Measurements from ENCODE around the gene MROH7. TPM values are rescaled to one million over a fixed set of nuclear protein-coding genes. Genes with fewer than 3 reads are reported as not detected.
"Not testable (repeated sequence)": the region's sequence is repeated elsewhere in the genome, so short reads cannot be mapped to it uniquely, and the experiment has no call there.

The MROH7 gene
- total and polyA plus RNA-seq, 5 donors, result 4.9 to 12.8 (median 7.5) TPM

DNA sequence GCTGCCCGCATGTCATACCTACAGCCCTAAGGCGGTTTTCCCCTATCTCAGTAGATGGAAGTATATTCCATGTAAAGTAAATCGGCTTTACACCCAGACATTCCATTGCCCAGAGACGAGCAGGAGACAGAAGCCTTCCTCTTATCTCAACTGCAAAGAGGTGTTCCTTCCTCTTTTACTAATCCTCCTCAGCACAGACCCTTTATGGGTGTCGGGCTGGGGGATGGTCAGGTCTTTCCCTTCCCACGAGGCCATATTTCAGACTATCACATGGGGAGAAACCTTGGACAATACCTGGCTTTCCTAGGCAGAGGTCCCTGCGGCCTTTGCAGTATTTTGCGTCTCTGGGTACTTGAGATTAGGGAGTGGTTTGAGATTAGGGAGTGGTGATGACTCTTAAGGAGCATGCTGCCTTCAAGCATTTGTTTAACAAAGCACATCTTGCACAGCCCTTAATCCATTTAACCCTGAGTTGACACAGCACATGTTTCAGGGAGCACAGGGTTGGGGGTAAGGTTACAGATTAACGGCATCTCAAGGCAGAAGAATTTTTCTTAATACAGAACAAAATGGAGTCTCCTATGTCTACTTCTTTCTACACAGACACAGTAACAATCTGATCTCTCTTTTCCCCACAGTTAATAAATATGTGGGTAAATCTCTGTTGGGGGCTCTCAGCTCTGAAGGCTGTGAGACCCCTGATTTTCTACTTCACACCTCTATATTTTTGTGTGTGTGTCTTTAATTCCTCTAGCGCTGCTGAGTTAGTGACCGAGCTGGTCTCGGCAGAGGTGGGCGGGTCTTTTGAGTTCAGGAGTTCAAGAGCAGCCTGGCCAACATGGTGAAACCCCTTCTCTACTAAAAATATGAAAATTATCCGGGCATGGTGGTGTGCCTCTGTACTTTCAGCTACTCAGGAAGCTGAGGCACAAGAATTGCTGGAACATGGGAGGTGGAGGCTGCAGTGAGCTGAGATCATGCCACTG, 4.8 kb upstream of the MROH7 start:
- WGBS, result 47% methylated on average over 14 of the region's 14 CpGs
- DNase-seq; H3K27ac ChIP-seq (ENCODE audit: low read length); intact Hi-C loops (cut with DNase I); H3K27me3 ChIP-seq (ENCODE audit: control insufficient read depth, insufficient read depth); H3K4me3 ChIP-seq (ENCODE audit: low read length); ATAC-seq; H3K9me3 ChIP-seq (ENCODE audit: control insufficient read depth, low read length); H3K4me1 ChIP-seq (ENCODE audit: control insufficient read depth, insufficient read depth, low read length): not testable (repeated sequence)

DNA sequence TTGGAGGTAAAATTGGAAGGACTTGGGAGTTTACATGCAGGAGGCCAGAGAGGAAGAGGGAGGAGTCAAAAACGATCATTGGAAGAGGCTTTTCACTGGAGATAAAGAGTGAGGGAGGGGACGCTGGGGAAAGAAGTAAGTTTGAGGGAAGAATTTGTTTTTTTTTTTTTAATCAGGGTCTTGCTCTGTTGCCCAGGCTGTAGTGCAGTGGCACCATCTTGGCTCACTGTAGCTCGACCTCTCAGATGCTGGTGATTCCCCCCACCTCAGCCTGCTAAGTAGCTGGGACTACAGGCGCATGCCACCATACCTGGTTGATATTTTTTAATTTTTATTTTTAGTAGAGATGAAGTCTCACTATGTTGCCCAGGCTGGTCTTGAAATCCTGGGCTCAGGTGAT, 1.2 kb upstream of the MROH7 start:
- Histone ChIP-seq H3K27me3 (ENCODE audit: control insufficient read depth, insufficient read depth) (no peaks in the 10 kb centered on the region), H3K4me1 (ENCODE audit: control insufficient read depth, insufficient read depth, low read length) (no peaks in the 10 kb centered on the region), H3K4me3 (ENCODE audit: low read length) (no peak overlapping the region), H3K9me3 (ENCODE audit: control insufficient read depth, low read length) (no peaks in the 10 kb centered on the region), H3K27ac (ENCODE audit: low read length) (no peak overlapping the region)
- DNase-seq (no peak), ATAC-seq (no peak)
- intact Hi-C loops (cut with DNase I), result no loop called here
- WGBS, result 53% methylated on average over 4 of the region's 4 CpGs

DNA sequence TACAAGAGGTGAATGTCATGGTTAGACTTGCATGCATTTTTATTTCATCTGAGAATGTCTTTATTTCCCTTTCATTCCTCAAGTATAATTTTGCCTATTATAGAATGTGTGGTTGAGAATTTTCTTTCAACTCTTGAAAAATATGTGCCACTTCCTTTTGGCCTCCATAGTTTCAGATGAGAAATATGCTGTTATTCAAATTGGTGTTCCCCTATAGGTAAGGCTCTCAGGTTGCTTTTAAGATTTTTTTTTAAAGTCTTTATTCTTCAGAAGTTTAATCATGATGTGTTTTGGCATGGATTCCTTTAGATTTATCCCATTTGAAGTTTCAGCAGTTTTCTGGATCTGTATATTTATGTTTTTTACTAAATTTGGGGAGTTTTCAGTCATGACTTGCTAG, 2.1 kb downstream of the MROH7 start:
- intact Hi-C loops (cut with DNase I), result no loop called here
- DNase-seq, result no peak

DNA sequence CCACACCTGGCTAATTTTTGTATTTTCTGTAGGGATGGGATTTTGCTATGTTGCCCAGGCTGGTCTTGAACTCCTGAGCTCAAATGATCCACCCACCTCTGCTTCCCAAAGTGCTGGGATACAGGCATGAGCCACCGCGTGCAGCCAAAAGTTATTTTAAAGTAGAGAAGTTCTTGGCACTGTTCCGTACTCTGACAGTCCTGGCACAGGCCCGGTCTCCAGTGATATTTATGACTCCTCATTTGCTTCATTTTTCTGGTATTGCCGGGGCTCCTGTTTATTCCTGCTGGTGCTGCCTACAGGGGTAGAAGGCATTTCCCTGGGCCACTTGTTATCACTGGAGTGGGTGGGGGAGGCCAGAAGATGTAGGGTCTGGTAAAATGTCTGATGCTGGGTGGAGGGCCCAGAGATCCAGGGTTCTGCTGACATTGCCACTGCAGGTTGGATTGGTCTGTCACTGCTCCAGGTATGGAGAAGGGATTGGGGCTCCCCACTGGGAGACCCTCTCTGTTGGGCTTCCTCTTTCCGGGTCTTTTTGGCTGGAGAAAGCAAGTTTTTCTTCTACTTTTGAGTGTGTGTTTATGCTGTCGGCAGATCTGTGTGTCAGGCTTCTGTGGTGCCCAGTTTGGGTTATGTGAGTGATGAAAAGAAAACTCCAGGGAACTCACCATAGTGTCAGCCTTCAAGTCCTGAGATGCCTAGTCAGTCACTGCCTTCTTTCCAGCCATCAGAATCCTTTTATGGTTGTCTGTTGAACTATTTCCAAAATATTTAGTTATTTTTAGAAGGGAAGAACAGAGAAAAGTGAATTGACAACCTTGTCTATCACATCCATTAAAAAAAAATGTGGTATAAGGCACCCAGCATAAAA, 4.5 kb downstream of the MROH7 start:
- no peaks in the 10 kb centered on the region for H3K9me3 ChIP-seq (ENCODE audit: control insufficient read depth, low read length)
- DNase-seq, result peak; percentile 28 to 73 (median 66)
- intact Hi-C loops (cut with DNase I), result no loop called here
- peak overlapping the region; percentile 96 for H3K27ac ChIP-seq (ENCODE audit: low read length)
- ATAC-seq, result peak; percentile 63 to 69
- H3K4me3 ChIP-seq (ENCODE audit: low read length), result no peak overlapping the region
- H3K27me3 ChIP-seq (ENCODE audit: control insufficient read depth, insufficient read depth), result no peaks in the 10 kb centered on the region
- no peaks in the 10 kb centered on the region for H3K4me1 ChIP-seq (ENCODE audit: control insufficient read depth, insufficient read depth, low read length)
- 44% methylated on average over 7 of the region's 7 CpGs for whole genome bisulfite sequencing

More for the DNA sequence above, 2.1 kb downstream of the MROH7 start:
- Histone ChIP-seq H3K27me3 (ENCODE audit: control insufficient read depth, insufficient read depth) (no peaks in the 10 kb centered on the region), H3K9me3 (ENCODE audit: control insufficient read depth, low read length) (no peaks in the 10 kb centered on the region), H3K4me3 (ENCODE audit: low read length) (no peak overlapping the region), H3K27ac (ENCODE audit: low read length) (no peak overlapping the region), H3K4me1 (ENCODE audit: control insufficient read depth, insufficient read depth, low read length) (no peaks in the 10 kb centered on the region)
- no peak for ATAC-seq

DNA sequence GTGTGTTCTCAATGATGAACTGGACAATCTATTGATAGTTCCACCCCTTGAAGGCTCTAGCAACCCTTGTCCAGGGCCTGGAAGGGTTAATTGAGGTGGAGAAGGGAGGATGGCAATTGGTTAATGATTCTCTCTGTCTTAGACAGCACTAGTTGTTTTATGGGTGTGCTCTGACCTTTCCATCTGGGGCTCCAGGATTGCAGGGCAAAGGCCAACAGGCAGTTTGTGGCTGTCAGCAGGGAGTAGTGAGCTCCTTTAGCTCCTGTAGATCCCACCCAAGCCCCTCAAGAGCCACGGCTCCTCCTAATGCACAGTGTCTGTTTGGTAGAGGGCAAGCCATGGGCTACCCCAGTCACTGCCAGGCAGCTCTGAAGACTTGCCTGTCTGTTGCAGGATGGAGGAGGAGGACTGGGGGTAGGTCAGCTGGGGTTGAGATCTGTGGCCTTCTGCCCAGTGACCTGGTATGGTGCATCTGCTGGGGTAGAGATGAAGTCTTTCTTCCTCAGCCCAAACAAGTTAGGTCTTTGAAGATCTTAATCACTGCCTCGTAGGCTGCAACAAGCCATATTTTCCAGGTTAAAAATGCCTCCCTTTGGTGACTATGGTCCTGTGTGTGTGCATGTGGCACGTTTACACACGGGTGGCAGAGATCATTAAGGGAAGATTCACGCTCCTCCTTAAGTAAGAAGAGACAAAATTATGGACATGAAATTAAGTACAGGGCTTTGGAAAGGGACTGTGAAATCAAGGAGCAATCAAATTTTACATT, 7.7 kb downstream of the MROH7 start:
- no peak overlapping the region for H3K4me3 ChIP-seq (ENCODE audit: low read length)
- WGBS, result 75% methylated on average over 5 of the region's 5 CpGs
- no peaks in the 10 kb centered on the region for H3K4me1 ChIP-seq (ENCODE audit: control insufficient read depth, insufficient read depth, low read length)
- ATAC-seq (no peak), DNase-seq (no peak)
- intact Hi-C loops (cut with DNase I), result no loop called here
- no peaks in the 10 kb centered on the region for H3K9me3 ChIP-seq (ENCODE audit: control insufficient read depth, low read length)
- H3K27ac ChIP-seq (ENCODE audit: low read length), result no peak overlapping the region
- no peaks in the 10 kb centered on the region for H3K27me3 ChIP-seq (ENCODE audit: control insufficient read depth, insufficient read depth)

DNA sequence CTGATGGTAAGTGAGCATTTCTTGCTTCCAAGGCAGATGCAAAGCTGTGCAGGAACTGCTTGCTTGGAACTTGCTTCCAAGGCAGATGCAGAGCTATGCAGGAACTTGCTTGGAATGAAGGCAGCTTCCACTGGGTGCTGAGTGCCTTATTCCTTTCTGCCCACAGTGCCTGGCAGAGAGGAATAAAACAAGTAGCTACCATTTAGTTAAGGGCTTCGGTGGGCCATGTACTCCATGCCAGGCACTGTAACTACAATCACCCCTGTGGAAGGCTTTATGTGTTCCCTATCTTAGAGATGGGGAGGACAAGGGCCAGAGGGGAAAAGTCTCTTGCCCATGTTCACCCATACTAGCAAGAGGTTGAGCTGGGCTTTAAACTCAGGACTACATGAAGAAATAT, 8.3 kb downstream of the MROH7 start:
- Histone ChIP-seq H3K27me3 (ENCODE audit: control insufficient read depth, insufficient read depth) (no peaks in the 10 kb centered on the region), H3K4me3 (ENCODE audit: low read length) (no peak overlapping the region), H3K9me3 (ENCODE audit: control insufficient read depth, low read length) (no peaks in the 10 kb centered on the region), H3K27ac (ENCODE audit: low read length) (no peak overlapping the region), H3K4me1 (ENCODE audit: control insufficient read depth, insufficient read depth, low read length) (no peaks in the 10 kb centered on the region)
- ATAC-seq (no peak), DNase-seq (no peak)
- intact Hi-C loops (cut with DNase I), result no loop called here
- 93% methylated on average over 1 of the region's 1 CpG for WGBS

DNA sequence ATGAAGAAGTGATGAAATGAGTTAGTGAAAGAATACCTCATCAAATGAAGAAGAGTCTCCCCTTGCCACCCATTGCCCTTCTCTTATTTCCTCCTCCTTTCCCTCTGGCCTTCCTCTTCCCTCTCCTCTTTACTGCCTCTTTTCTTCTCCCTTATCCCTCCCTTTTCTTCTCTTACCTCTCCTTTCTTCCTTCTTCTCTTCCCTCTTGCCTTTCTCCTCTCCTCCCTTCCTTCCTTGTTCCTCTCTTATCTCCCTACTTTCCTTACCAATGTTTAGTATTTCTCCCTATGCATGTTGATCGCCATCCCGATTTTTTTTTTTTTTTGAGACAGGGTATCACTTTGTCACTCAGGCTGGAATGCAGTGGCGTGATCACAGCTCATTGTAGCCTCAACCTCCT, 8.8 kb downstream of the MROH7 start:
- H3K27me3 ChIP-seq (ENCODE audit: control insufficient read depth, insufficient read depth), result no peaks in the 10 kb centered on the region
- ATAC-seq (no peak), DNase-seq (no peak)
- no peak overlapping the region for H3K4me3 ChIP-seq (ENCODE audit: low read length)
- H3K4me1 ChIP-seq (ENCODE audit: control insufficient read depth, insufficient read depth, low read length), result no peaks in the 10 kb centered on the region
- no peaks in the 10 kb centered on the region for H3K9me3 ChIP-seq (ENCODE audit: control insufficient read depth, low read length)
- intact Hi-C loops (cut with DNase I), result no loop called here
- no peak overlapping the region for H3K27ac ChIP-seq (ENCODE audit: low read length)
- 77% methylated on average over 3 of the region's 3 CpGs for WGBS

DNA sequence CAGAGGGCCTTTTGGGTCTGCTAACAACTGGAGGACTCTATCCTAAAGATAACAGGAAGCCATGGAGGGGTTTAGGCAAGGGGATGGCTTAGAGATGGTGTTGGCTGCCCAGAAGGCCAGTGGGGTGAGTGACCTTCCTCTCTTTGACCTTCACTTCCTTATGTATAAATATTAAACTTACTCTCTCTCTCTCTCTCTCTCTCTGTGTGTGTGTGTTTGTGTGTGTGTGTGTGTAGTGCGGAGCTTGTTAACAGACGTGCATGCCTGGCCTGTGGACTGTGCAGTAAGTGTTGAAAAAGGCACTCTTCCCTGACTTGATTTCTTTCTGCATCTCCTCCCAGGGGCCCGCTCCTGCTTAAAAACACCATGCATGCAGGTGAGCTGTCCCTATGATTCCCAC, 10.0 kb downstream of the MROH7 start:
- H3K9me3 ChIP-seq (ENCODE audit: control insufficient read depth, low read length), result no peaks in the 10 kb centered on the region
- H3K4me3 ChIP-seq (ENCODE audit: low read length), result no peak overlapping the region
- 64% methylated on average over 3 of the region's 3 CpGs for WGBS
- no peaks in the 10 kb centered on the region for H3K27me3 ChIP-seq (ENCODE audit: control insufficient read depth, insufficient read depth)
- no peak for ATAC-seq
- H3K4me1 ChIP-seq (ENCODE audit: control insufficient read depth, insufficient read depth, low read length), result no peaks in the 10 kb centered on the region
- intact Hi-C loops (cut with DNase I), result no loop called here
- no peak for DNase-seq
- no peak overlapping the region for H3K27ac ChIP-seq (ENCODE audit: low read length)

DNA sequence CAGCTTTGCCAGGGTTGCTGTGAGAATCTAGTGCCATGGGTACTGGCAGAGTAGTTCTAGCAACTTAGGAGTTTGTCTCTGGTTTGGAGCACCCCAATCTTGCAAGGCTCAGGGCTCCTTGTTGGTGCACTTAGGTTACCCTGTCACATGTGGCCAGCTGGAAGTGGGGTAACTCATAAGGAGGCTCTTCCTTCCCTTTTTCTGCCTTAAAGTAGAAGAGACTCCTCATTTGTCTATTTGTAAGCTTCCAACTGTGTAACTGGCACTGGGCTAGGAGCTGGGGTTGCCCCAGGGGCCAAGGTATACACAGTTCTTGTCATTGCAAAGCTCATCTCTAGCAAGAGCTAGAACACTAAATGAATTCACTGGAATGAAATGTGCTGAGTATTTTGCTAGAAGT, 10.6 kb downstream of the MROH7 start:
- intact Hi-C loops (cut with DNase I), result no loop called here
- H3K4me3 ChIP-seq (ENCODE audit: low read length), result no peak overlapping the region
- no peaks in the 10 kb centered on the region for H3K27me3 ChIP-seq (ENCODE audit: control insufficient read depth, insufficient read depth)
- no peak for ATAC-seq
- H3K9me3 ChIP-seq (ENCODE audit: control insufficient read depth, low read length), result no peaks in the 10 kb centered on the region
- no peak for DNase-seq
- H3K27ac ChIP-seq (ENCODE audit: low read length), result no peak overlapping the region
- no peaks in the 10 kb centered on the region for H3K4me1 ChIP-seq (ENCODE audit: control insufficient read depth, insufficient read depth, low read length)

DNA sequence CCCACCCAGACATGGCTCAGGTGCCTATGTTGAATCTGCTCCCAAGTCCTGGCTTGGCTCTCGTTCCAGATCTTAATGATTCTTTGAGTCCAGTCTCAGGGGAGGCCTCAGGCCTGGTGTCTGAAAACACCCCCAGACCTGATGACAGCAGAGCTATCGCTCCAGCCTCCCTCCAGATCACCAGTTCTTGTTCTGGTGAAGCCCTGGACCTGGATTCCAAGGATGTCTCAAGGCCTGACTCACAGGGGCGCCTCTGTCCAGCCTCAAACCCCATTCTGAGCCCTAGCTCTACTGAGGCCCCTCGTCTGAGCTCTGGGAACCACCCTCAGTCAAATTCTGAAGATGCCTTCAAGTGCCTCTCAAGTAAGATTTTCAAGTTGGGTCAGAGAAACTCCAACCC, 11.4 kb downstream of the MROH7 start:
- 64% methylated on average over 4 of the region's 4 CpGs for WGBS
- intact Hi-C loops (cut with DNase I), result no loop called here
- H3K27ac ChIP-seq (ENCODE audit: low read length), result no peak overlapping the region
- no peaks in the 10 kb centered on the region for H3K9me3 ChIP-seq (ENCODE audit: control insufficient read depth, low read length)
- no peak overlapping the region for H3K4me3 ChIP-seq (ENCODE audit: low read length)
- no peaks in the 10 kb centered on the region for H3K4me1 ChIP-seq (ENCODE audit: control insufficient read depth, insufficient read depth, low read length)
- ATAC-seq (no peak), DNase-seq (no peak)
- no peaks in the 10 kb centered on the region for H3K27me3 ChIP-seq (ENCODE audit: control insufficient read depth, insufficient read depth)
